ENCODE results near the gene TRAPPC5.

DNA sequence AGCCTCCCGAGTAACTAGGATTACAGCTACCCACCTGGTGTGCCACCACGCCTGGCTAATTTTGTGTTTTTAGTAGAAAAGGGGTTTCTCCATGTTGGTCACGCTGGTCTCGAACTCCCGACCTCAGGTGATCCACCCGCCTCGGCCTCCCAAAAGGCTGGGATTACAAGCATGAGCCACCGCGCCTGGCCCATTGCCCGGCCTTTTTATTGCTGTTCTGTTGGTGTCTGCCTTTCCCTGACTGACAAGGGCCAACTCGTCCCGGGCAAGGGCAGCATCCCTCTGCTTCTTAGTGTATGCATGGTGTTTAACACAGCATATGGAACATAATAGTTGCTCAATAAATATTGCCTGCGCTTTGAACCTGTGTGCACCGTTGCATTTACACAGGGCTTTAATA is 18.0 kb upstream of the TRAPPC5 start:
- TF ChIP-seq, protein P1, sequence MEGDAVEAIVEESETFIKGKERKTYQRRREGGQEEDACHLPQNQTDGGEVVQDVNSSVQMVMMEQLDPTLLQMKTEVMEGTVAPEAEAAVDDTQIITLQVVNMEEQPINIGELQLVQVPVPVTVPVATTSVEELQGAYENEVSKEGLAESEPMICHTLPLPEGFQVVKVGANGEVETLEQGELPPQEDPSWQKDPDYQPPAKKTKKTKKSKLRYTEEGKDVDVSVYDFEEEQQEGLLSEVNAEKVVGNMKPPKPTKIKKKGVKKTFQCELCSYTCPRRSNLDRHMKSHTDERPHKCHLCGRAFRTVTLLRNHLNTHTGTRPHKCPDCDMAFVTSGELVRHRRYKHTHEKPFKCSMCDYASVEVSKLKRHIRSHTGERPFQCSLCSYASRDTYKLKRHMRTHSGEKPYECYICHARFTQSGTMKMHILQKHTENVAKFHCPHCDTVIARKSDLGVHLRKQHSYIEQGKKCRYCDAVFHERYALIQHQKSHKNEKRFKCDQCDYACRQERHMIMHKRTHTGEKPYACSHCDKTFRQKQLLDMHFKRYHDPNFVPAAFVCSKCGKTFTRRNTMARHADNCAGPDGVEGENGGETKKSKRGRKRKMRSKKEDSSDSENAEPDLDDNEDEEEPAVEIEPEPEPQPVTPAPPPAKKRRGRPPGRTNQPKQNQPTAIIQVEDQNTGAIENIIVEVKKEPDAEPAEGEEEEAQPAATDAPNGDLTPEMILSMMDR (IDR thresholded peaks at IDR 0.05) = no peak
- TF ChIP-seq POLR2A (IDR thresholded peaks at IDR 0.05) = no peak

Measured in thyroid gland (tissue), 4 donors.